T-cell (primary cell): Measurements from ENCODE around the gene C9orf50. TPM values are rescaled to one million over a fixed set of nuclear protein-coding genes. Genes with fewer than 3 reads are reported as not detected.

Experiments
- ATAC-seq, 4 experiments: fragments of 200-7000 bp in 3 of 4; fragments of 150-1000 bp in 1 of 4; cut with Tn5 transposase; replicated peaks in 1 of 4; 1 replicate in 3 of 4; 2 replicates in 1 of 4; pipeline ENCODE4 v1.10.0; 2021; ENCODE audit warnings: moderate library complexity in 3 of 4, mild to moderate bottlenecking in 2 of 4, moderate number of reproducible peaks in 1 of 4
- CTCF ChIA-PET, 2 donors: fragments of 300-600 bp; sonication (Branson Sonifier 250); formaldehyde crosslinking; loops; one replicate each; lab custom pipeline; 2022; ENCODE audit warnings: antibody characterized with exemption in 2 of 2; lab: Charles Lee
- POLR2A ChIA-PET, 2 donors: fragments of 300-600 bp; sonication (Branson Sonifier 250); formaldehyde crosslinking; loops; one replicate each; lab custom pipeline; 2022; ENCODE audit warnings: antibody characterized with exemption in 2 of 2; lab: Charles Lee
- DNase-seq, 35 experiments: peaks; one replicate each; pipeline versions ENCODE4 v3.0.0 to v3.0.0-alpha.2; 2013 to 2023
- H3K27ac ChIP-seq: one replicate; pipeline ENCODE4 v1.5.1; 2013; ENCODE audit warnings: low read length
- H3K27me3 ChIP-seq, 2 experiments: replicated peaks in 1 of 2; 1 replicate in 1 of 2; 2 replicates in 1 of 2; pipeline versions ENCODE4 v1.6.1 to v1.7.0; 2013; ENCODE audit warnings: low read length in 1 of 2, mixed read lengths in 1 of 2; ENCODE audit not compliant: control insufficient read depth in 2 of 2, insufficient read depth in 2 of 2; ENCODE audit errors: extremely low read depth in 1 of 2
- H3K36me3 ChIP-seq, 2 donors: 1 replicate in 1 of 2; 2 replicates in 1 of 2; pipeline versions ENCODE4 v1.6.1 to v1.7.0; 2013; ENCODE audit warnings: low read length in 1 of 2; ENCODE audit not compliant: control insufficient read depth in 2 of 2, insufficient read depth in 1 of 2; ENCODE audit errors: extremely low read depth in 1 of 2
- H3K4me1 ChIP-seq, 2 experiments: 1 replicate in 1 of 2; 2 replicates in 1 of 2; pipeline versions ENCODE4 v1.6.1 to v1.7.0; 2013; ENCODE audit warnings: low read length in 2 of 2, mixed read lengths in 1 of 2; ENCODE audit not compliant: insufficient read depth in 2 of 2, control insufficient read depth in 1 of 2; ENCODE audit errors: extremely low read depth in 1 of 2
- H3K4me3 ChIP-seq, 2 donors: 1 replicate in 1 of 2; 2 replicates in 1 of 2; pipeline versions ENCODE4 v1.5.1 to v1.7.0; 2013; ENCODE audit warnings: mild to moderate bottlenecking in 2 of 2, low read length in 1 of 2, moderate library complexity in 1 of 2; ENCODE audit not compliant: control insufficient read depth in 1 of 2; ENCODE audit errors: extremely low read depth in 1 of 2
- H3K9me3 ChIP-seq: 2 replicates; pipeline ENCODE4 v1.7.0; 2013
- H3K27ac Mint-ChIP-seq, 2 donors: one replicate each; pipeline ENCODE4 v1.8.0; 2020 to 2021; ENCODE audit warnings: mild to moderate bottlenecking in 2 of 2, mixed read lengths in 2 of 2
- H3K27me3 Mint-ChIP-seq, 2 donors: one replicate each; pipeline ENCODE4 v1.8.0; 2021 to 2022; ENCODE audit warnings: mixed read lengths in 2 of 2
- H3K36me3 Mint-ChIP-seq: one replicate; pipeline ENCODE4 v1.8.0; 2021; ENCODE audit warnings: mixed read lengths
- H3K4me1 Mint-ChIP-seq, 3 donors: one replicate each; pipeline ENCODE4 v1.8.0; 2020 to 2022; ENCODE audit warnings: mixed read lengths in 3 of 3, mild to moderate bottlenecking in 1 of 3
- H3K4me3 Mint-ChIP-seq, 3 donors: one replicate each; pipeline ENCODE4 v1.8.0; 2020 to 2022; ENCODE audit warnings: mild to moderate bottlenecking in 3 of 3, mixed read lengths in 3 of 3, moderate library complexity in 3 of 3
- H3K9me3 Mint-ChIP-seq, 3 donors: one replicate each; pipeline ENCODE4 v1.8.0; 2020 to 2022; ENCODE audit warnings: mixed read lengths in 3 of 3
- WGBS: methylation state at CpG from one replicate; pipeline ENCODE4 v1.1.5; 2013; ENCODE audit warnings: missing lambda C conversion rate; ENCODE audit not compliant: insufficient coverage; 5-methylcytosine and 5-hydroxymethylcytosine counted together
- total RNA-seq, 35 experiments: library from RNA in 6 of 35; stranded (reverse) in 6 of 35; fragments of 120-200 nt in 1 of 35; gene quantifications; one replicate each; pipeline versions ENCODE4 v1.2.1 to v1.2.4 and lab custom pipeline; 2013 to 2026

The C9orf50 gene
- total RNA-seq, 5 donors from 2014 or later (not counting 1 experiment from before 2014, with no cell fraction given), result not detected

DNA sequence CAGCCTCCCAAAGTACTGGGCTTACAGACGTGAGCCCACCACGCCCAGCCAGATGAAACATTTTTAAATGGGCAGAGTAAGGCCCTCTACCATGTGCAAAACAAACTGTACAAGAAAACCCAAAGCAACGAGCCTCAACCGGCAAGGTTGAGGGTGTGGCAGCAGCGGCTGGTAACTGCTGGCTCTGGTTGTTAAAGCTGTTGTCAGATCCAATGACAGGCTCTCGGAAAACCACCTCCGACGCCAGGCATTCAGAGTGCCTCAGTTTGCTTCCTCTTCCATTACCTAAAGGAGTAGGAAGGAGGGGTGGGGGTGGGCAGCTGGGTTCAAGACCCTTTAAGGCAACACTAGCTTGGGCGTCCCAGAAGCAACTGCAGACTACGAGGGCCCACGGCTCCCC lies 23.5 kb upstream of the C9orf50 start:
- no peak overlapping the region for H3K27ac ChIP-seq

GRCh38 chr9:129643706-129644105 lies 22.8 kb upstream of the C9orf50 start:
- ChIA-PET POLR2A (interaction anchor here in 1 of 2 donors (0.6 kb wide), 1 partner anchor 513 kb away, joined by 3 read pairs; no protein-coding TSS in a partner anchor), CTCF (no interaction called here)
- DNase-seq (no peak), ATAC-seq (no peak)
- H3K36me3 Mint-ChIP-seq, result peaks cover 3% of the 10 kb centered on the region
- H3K9me3 Mint-ChIP-seq, result no peaks in the 10 kb centered on the region
- H3K27me3 ChIP-seq, result peaks cover 0 to 2% of the 10 kb centered on the region in 2 experiments
- H3K4me3 ChIP-seq, result no peak overlapping the region
- H3K36me3 ChIP-seq, result peaks cover 0 to 9% of the 10 kb centered on the region in 2 donors
- peaks cover 16 to 23% (median 19%) of the 10 kb centered on the region in 3 donors for H3K4me1 Mint-ChIP-seq
- no peak overlapping the region for H3K27ac ChIP-seq
- no peaks in the 10 kb centered on the region for H3K9me3 ChIP-seq
- 100% methylated on average over 2 of the region's 10 CpGs for WGBS
- H3K4me3 Mint-ChIP-seq, result peak overlapping the region; percentile 46 to 85 (median 54)
- no peaks in the 10 kb centered on the region for H3K27me3 Mint-ChIP-seq
- H3K27ac Mint-ChIP-seq, result no peak overlapping the region
- peaks cover 8 to 31% of the 10 kb centered on the region in 2 experiments for H3K4me1 ChIP-seq

More for the DNA sequence above, 23.5 kb upstream of the C9orf50 start:
- ATAC-seq (no peak), DNase-seq (no peak)
- Mint-ChIP-seq H3K4me1 (peaks cover 16 to 23% (median 18%) of the 10 kb centered on the region in 3 donors), H3K4me3 (no peak overlapping the region), H3K36me3 (peaks cover 2% of the 10 kb centered on the region), H3K27me3 (no peaks in the 10 kb centered on the region), H3K27ac (no peak overlapping the region), H3K9me3 (no peaks in the 10 kb centered on the region)
- H3K9me3 ChIP-seq, result no peaks in the 10 kb centered on the region
- WGBS, result 88% methylated on average over 5 of the region's 11 CpGs
- H3K27me3 ChIP-seq, result peaks cover 0 to 6% of the 10 kb centered on the region in 2 experiments
- CTCF ChIA-PET, result no interaction called here
- peaks cover 0 to 2% of the 10 kb centered on the region in 2 donors for H3K36me3 ChIP-seq
- POLR2A ChIA-PET, result interaction anchor here in 1 of 2 donors (0.5 kb wide), 1 partner anchor 555 kb away, joined by 3 read pairs; no protein-coding TSS in a partner anchor
- H3K4me3 ChIP-seq, result no peak overlapping the region
- peaks cover 8 to 27% of the 10 kb centered on the region in 2 experiments for H3K4me1 ChIP-seq

GRCh38 chr9:129641750-129642585 lies 21.1 kb upstream of the C9orf50 start, which contains the start of gene ASB6:
TSS of gene ASB6 (minus strand) at chr9:129642151. CDS start at chr9:129641999, 152 bp downstream.
- H3K27me3 ChIP-seq, result peaks cover 0 to 2% of the 10 kb centered on the region in 2 experiments
- ChIA-PET CTCF (no interaction called here), POLR2A (no interaction called here)
- Mint-ChIP-seq H3K9me3 (no peaks in the 10 kb centered on the region), H3K4me3 (peak within 1 kb of the TSS; percentile 79 to 85 (median 83)), H3K4me1 (peaks cover 20 to 34% (median 29%) of the 10 kb centered on the region in 3 donors), H3K27ac (peak within 1 kb of the TSS; percentile 75 to 81), H3K36me3 (peaks cover 14% of the 10 kb centered on the region), H3K27me3 (no peaks in the 10 kb centered on the region)
- under 1% methylated on average over 92 of the region's 93 CpGs for WGBS
- H3K36me3 ChIP-seq, result peaks cover 13 to 24% of the 10 kb centered on the region in 2 donors
- peaks cover 8 to 31% of the 10 kb centered on the region in 2 experiments for H3K4me1 ChIP-seq
- peak within 1 kb of the TSS; percentile 89 to 96 for H3K4me3 ChIP-seq
- peak; percentile 84 to 88 (median 87) for ATAC-seq
- peak within 1 kb of the TSS; percentile 61 for H3K27ac ChIP-seq
- no peaks in the 10 kb centered on the region for H3K9me3 ChIP-seq
- DNase-seq, result peak; percentile 58 to 92 (median 81)

DNA sequence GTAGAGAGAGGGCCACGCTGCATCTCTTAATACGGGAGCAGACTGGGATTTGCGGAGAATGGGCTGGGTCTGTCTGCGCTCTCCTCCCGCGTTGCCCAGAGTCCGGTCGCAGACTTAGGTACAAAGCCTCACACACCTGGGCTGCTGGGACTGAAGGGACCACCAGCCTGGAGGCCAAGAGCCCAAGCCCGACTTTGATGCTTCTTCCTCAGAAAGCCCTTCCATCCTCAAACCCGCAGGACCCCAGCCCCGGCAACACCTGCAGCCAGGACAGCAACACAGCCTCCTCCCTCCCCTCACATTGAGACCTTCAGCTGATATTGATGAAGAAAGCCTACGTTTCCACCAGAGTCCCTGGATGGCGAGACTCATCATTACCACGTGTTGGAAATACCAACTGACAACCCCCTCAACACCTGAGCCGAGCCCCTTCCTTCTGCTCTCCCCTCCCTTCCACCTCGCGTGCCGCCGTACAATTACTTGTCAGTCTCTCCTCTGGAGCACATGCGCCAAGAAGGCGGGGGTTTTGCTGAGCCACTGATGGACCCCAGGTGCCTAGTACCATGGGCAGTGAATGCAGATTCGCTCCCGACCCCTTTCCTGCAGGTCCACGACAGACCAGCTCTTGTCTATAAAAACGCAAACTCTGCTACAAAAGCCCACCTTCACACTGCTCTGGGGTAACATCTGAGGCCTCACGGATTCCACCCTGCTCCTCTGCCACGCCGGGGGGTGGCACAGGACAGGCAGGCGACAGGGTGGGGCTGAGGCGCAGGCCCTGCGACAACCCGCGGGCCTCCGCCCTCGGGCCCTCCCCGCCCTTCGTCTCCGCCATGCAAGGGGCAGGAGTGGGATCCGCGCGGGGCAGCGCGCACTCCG lies 20.2 kb upstream of the C9orf50 start:
- H3K27ac Mint-ChIP-seq, result peak overlapping the region; percentile 55 to 79
- ChIA-PET POLR2A (interaction anchor here in 1 of 2 donors (0.6 kb wide), 1 partner anchor 517 kb away, joined by 5 read pairs; no protein-coding TSS in a partner anchor), CTCF (interaction anchor here (0.6 to 1.5 kb wide), 4 partner anchors 17 to 509 kb away, joined by 3 to 4 read pairs (median 3); no protein-coding TSS in a partner anchor)
- Histone ChIP-seq H3K36me3 (peaks cover 15 to 28% of the 10 kb centered on the region in 2 donors), H3K9me3 (no peaks in the 10 kb centered on the region), H3K4me1 (peaks cover 8 to 31% of the 10 kb centered on the region in 2 experiments), H3K27me3 (no peaks in the 10 kb centered on the region), H3K27ac (peak overlapping the region; percentile 61), H3K4me3 (peak overlapping the region; percentile 89 to 96)
- peaks cover 14% of the 10 kb centered on the region for H3K36me3 Mint-ChIP-seq
- DNase-seq (peak in 1 of 35 experiments; percentile 26), ATAC-seq (peak in 3 of 4 experiments; percentile 54 to 57 (median 57))
- peaks cover 20 to 34% (median 29%) of the 10 kb centered on the region in 3 donors for H3K4me1 Mint-ChIP-seq
- no peaks in the 10 kb centered on the region for H3K9me3 Mint-ChIP-seq
- H3K4me3 Mint-ChIP-seq, result peak overlapping the region; percentile 79 to 85 (median 83)
- WGBS, result 22% methylated on average over 44 of the region's 44 CpGs
- no peaks in the 10 kb centered on the region for H3K27me3 Mint-ChIP-seq

GRCh38 chr9:129640086-129640870 lies 19.4 kb upstream of the C9orf50 start:
- no peak for ATAC-seq
- H3K9me3 Mint-ChIP-seq, result no peaks in the 10 kb centered on the region
- 92% methylated on average over 18 of the region's 25 CpGs for WGBS

More at GRCh38 chr9:129640086-129640870, 19.4 kb upstream of the C9orf50 start:
- DNase-seq, result no peak
- ChIA-PET POLR2A (interaction anchor here in 1 of 2 donors (0.6 kb wide), 3 partner anchors 516 to 1053 kb away, joined by 3 to 5 read pairs (median 5); no protein-coding TSS in a partner anchor), CTCF (interaction anchor here (0.5 to 1.9 kb wide), 7 partner anchors 14 to 1486 kb away, joined by 3 to 7 read pairs (median 3); partner anchors contain the start of gene NTMT1 (in 1 of the 2))
- Histone ChIP-seq H3K9me3 (no peaks in the 10 kb centered on the region), H3K27me3 (no peaks in the 10 kb centered on the region), H3K4me3 (peak overlapping the region; percentile 89 to 96), H3K36me3 (peaks cover 19 to 34% of the 10 kb centered on the region in 2 donors), H3K27ac (no peak overlapping the region), H3K4me1 (peaks cover 8 to 31% of the 10 kb centered on the region in 2 experiments)
- H3K36me3 Mint-ChIP-seq, result peaks cover 19% of the 10 kb centered on the region
- peak overlapping the region; percentile 79 to 85 (median 83) for H3K4me3 Mint-ChIP-seq
- H3K27me3 Mint-ChIP-seq, result no peaks in the 10 kb centered on the region
- peaks cover 20 to 34% (median 29%) of the 10 kb centered on the region in 3 donors for H3K4me1 Mint-ChIP-seq
- peak overlapping the region in 1 of 2 donors; percentile 55 for H3K27ac Mint-ChIP-seq
